Peyer's patch (tissue), 4 donors: ENCODE measurements around the gene CCDC28B. TPM values are rescaled to one million over a fixed set of nuclear protein-coding genes. Genes with fewer than 3 reads are reported as not detected.

Source experiments
- DNase-seq, 3 donors: peaks; one replicate each; pipeline ENCODE4 v3.0.0-alpha.2; 2017 to 2019
- H3K27ac ChIP-seq, 4 donors: fragments of 200-600 bp; sonication (generic); one replicate each; pipeline ENCODE4 v1.5.1; 2016 to 2019
- H3K27me3 ChIP-seq, 2 donors: fragments of 200-600 bp; sonication (generic); one replicate each; pipeline ENCODE4 v1.5.1; 2019
- H3K36me3 ChIP-seq, 3 donors: fragments of 200-600 bp; sonication (generic); one replicate each; pipeline ENCODE4 v1.5.1; 2016 to 2019
- H3K4me1 ChIP-seq, 4 donors: fragments of 200-600 bp; sonication (generic); one replicate each; pipeline ENCODE4 v1.5.1; 2016 to 2019
- H3K4me3 ChIP-seq, 4 donors: fragments of 200-600 bp; sonication (generic); 1 replicate in 3 of 4; 2 replicates in 1 of 4; pipeline ENCODE4 v1.5.1; 2016 to 2019; ENCODE audit warnings: mild to moderate bottlenecking in 1 of 4
- H3K9me3 ChIP-seq, 4 donors: fragments of 200-600 bp; sonication (generic); one replicate each; pipeline ENCODE4 v1.5.1; 2016 to 2019; ENCODE audit warnings: mild to moderate bottlenecking in 1 of 4
- CTCF ChIP-seq, 6 experiments: fragments of 450-650 bp in 4 of 6; fragments of 200-600 bp in 2 of 6; sonication (generic) in 1 of 6; IDR thresholded peaks; one replicate each; pipeline ENCODE4 v1.5.1; 2017 to 2019; ENCODE audit warnings: antibody characterized with exemption in 6 of 6, mild to moderate bottlenecking in 3 of 6, moderate library complexity in 1 of 6
- POLR2A ChIP-seq, 2 donors: fragments of 450-650 bp; IDR thresholded peaks; one replicate each; pipeline ENCODE4 v1.5.1; 2017; ENCODE audit warnings: antibody characterized with exemption in 2 of 2, mild to moderate bottlenecking in 2 of 2, moderate library complexity in 2 of 2
- total RNA-seq, 4 donors: library from RNA; depleted of rRNA; stranded (reverse); fragments of >200 nt; gene quantifications; one replicate each; pipeline ENCODE4 v1.1.0, GENCODE V29; 2016

The CCDC28B gene
- total RNA-seq, 4 donors from 2014 or later: 1.1 to 2.4 TPM; not detected in 2

- H3K4me3 ChIP-seq: no peak overlapping the region
- no peaks in the 10 kb centered on the region for H3K27me3 ChIP-seq
- peaks cover 0 to 3% (median 1%) of the 10 kb centered on the region in 4 donors for H3K4me1 ChIP-seq
- no peak overlapping the region for H3K27ac ChIP-seq
- TF ChIP-seq CTCF (IDR thresholded peaks at IDR 0.05) (no peak), POLR2A (IDR thresholded peaks at IDR 0.05) (no peak)
- peaks cover 0 to 82% (median 0%) of the 10 kb centered on the region in 3 donors for H3K36me3 ChIP-seq
- no peaks in the 10 kb centered on the region for H3K9me3 ChIP-seq
- DNase-seq: no peak
Observed at GRCh38 chr1:32228771-32229170, 28.4 kb downstream of the CCDC28B start.

GRCh38 chr1:32231843-32232432 lies 31.5 kb downstream of the CCDC28B start:
- H3K27ac ChIP-seq: no peak overlapping the region
- TF ChIP-seq POLR2A (IDR thresholded peaks at IDR 0.05): no peak
- no peaks in the 10 kb centered on the region for H3K27me3 ChIP-seq
- no peaks in the 10 kb centered on the region for H3K9me3 ChIP-seq
- H3K4me3 ChIP-seq: no peak overlapping the region
- peaks cover 0 to 51% (median 0%) of the 10 kb centered on the region in 3 donors for H3K36me3 ChIP-seq
- H3K4me1 ChIP-seq: no peaks in the 10 kb centered on the region
- no peak for DNase-seq

- H3K9me3 ChIP-seq: no peaks in the 10 kb centered on the region
- peaks cover 0 to 45% (median 0%) of the 10 kb centered on the region in 3 donors for H3K36me3 ChIP-seq
- TF ChIP-seq POLR2A (IDR thresholded peaks at IDR 0.05) (no peak), CTCF (IDR thresholded peaks at IDR 0.05) (no peak)
- no peak for DNase-seq
- no peak overlapping the region for H3K27ac ChIP-seq
- H3K27me3 ChIP-seq: no peaks in the 10 kb centered on the region
- no peak overlapping the region for H3K4me3 ChIP-seq
- no peaks in the 10 kb centered on the region for H3K4me1 ChIP-seq
Observed at GRCh38 chr1:32232558-32233304, 32.3 kb downstream of the CCDC28B start.

GRCh38 chr1:32234792-32235191 lies 34.4 kb downstream of the CCDC28B start:
- no peak for TF ChIP-seq POLR2A (IDR thresholded peaks at IDR 0.05)
- no peak for TF ChIP-seq CTCF (IDR thresholded peaks at IDR 0.05)
- Histone ChIP-seq H3K4me1 (peaks cover 0 to 2% (median under 1%) of the 10 kb centered on the region in 4 donors), H3K27me3 (no peaks in the 10 kb centered on the region), H3K36me3 (peaks cover 0 to 24% (median 0%) of the 10 kb centered on the region in 3 donors), H3K9me3 (no peaks in the 10 kb centered on the region), H3K27ac (no peak overlapping the region), H3K4me3 (no peak overlapping the region)
- no peak for DNase-seq

GRCh38 chr1:32239337-32239736 lies 38.9 kb downstream of the CCDC28B start:
- H3K4me1 ChIP-seq: peaks cover 0 to 30% (median 5%) of the 10 kb centered on the region in 4 donors
- DNase-seq: no peak
- H3K9me3 ChIP-seq: no peaks in the 10 kb centered on the region
- H3K27me3 ChIP-seq: no peaks in the 10 kb centered on the region
- TF ChIP-seq POLR2A (IDR thresholded peaks at IDR 0.05) (no peak), CTCF (IDR thresholded peaks at IDR 0.05) (no peak)
- H3K36me3 ChIP-seq: no peaks in the 10 kb centered on the region
- H3K4me3 ChIP-seq: no peak overlapping the region
- peak overlapping the region in 2 of 4 donors; percentile 81 to 88 for H3K27ac ChIP-seq

GRCh38 chr1:32239790-32240139 lies 39.4 kb downstream of the CCDC28B start:
- no peaks in the 10 kb centered on the region for H3K9me3 ChIP-seq
- H3K4me3 ChIP-seq: peak overlapping the region; percentile 63 to 76 (median 72)
- peak overlapping the region; percentile 66 to 88 (median 78) for H3K27ac ChIP-seq
- no peaks in the 10 kb centered on the region for H3K27me3 ChIP-seq
- peak in 1 of 3 donors; percentile 52 for DNase-seq
- no peak for TF ChIP-seq CTCF (IDR thresholded peaks at IDR 0.05)
- H3K36me3 ChIP-seq: no peaks in the 10 kb centered on the region
- peaks cover 0 to 30% (median 5%) of the 10 kb centered on the region in 4 donors for H3K4me1 ChIP-seq
